ENCODE data around the gene SPG11.
"Not testable (repeated sequence)": the region's sequence is repeated elsewhere in the genome, so short reads cannot be mapped to it uniquely, and the experiment has no call there.

Gene SPG11

DNA sequence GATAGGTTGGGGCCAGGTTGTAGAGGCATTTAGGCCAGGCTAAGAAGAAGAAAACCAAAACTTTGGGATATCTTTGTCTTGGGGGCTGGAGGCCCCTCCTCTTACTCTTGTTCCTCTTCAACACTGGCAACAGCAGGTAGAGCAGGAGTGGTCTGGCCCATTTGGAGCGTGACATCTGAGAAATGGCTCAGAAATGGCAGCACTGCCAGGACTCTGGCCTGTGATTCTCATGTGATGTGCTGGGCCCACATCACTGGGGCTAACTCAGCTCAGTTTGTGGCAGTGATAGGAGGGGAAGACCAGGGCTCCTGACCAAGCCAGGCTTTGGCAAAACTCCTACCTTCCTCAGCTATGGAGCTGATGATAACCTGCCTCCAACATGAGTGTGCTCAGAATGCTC is 29.2 kb upstream of the SPG11 start:
- H3K9me3 ChIP-seq (ENCODE audit: insufficient read depth, low read depth, low read length): no peaks in the 10 kb centered on the region
- H3K9me2 ChIP-seq (replicated peaks; ENCODE audit: low read depth, low read length): no peaks in the 10 kb centered on the region
- TF ChIP-seq, protein P1, sequence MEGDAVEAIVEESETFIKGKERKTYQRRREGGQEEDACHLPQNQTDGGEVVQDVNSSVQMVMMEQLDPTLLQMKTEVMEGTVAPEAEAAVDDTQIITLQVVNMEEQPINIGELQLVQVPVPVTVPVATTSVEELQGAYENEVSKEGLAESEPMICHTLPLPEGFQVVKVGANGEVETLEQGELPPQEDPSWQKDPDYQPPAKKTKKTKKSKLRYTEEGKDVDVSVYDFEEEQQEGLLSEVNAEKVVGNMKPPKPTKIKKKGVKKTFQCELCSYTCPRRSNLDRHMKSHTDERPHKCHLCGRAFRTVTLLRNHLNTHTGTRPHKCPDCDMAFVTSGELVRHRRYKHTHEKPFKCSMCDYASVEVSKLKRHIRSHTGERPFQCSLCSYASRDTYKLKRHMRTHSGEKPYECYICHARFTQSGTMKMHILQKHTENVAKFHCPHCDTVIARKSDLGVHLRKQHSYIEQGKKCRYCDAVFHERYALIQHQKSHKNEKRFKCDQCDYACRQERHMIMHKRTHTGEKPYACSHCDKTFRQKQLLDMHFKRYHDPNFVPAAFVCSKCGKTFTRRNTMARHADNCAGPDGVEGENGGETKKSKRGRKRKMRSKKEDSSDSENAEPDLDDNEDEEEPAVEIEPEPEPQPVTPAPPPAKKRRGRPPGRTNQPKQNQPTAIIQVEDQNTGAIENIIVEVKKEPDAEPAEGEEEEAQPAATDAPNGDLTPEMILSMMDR (conservative IDR thresholded peaks at IDR 0.05; ENCODE audit: low read length): no peak
- TF ChIP-seq EZH2phosphoT487 (IDR thresholded peaks at IDR 0.05; ENCODE audit: borderline replicate concordance): no peak

DNA sequence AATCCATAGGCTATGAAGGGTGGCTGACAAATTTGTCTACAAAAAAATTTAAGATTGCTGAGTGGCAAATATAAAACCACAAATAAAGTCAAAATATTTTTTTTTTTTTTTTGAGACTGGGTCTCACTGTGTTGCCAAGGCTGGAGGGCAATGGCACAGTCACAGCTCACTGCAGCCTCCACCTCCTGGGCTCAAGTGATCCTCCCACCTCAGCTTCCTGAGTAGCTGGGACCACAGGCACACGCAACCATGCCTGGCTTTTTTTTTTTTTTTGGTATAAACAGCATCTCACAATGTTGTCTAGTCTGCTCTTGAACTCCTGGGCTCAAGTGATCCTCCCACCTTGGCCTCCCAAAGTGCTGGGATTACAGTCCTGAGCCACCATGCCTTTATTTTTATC is 26.8 kb upstream of the SPG11 start:
- not testable (repeated sequence) for H3K9me3 ChIP-seq (ENCODE audit: insufficient read depth, low read depth, low read length); H3K4me1 ChIP-seq (ENCODE audit: insufficient read depth, low read length, poor library complexity, severe bottlenecking); H3K4me3 ChIP-seq (ENCODE audit: low read length, poor library complexity, severe bottlenecking); H3K36me3 ChIP-seq (ENCODE audit: insufficient read depth, low read length); H3K9me2 ChIP-seq (replicated peaks; ENCODE audit: low read depth, low read length); H3K27me3 ChIP-seq (ENCODE audit: insufficient read depth, low read length, poor library complexity, severe bottlenecking); H3K9ac ChIP-seq (ENCODE audit: low read depth, low read length, poor library complexity, severe bottlenecking); H3K4me2 ChIP-seq (ENCODE audit: low read depth, low read length, poor library complexity, severe bottlenecking); H3F3A ChIP-seq (ENCODE audit: low read depth); H4K20me1 ChIP-seq (ENCODE audit: insufficient read depth, low read length, poor library complexity, severe bottlenecking); H2AFZ ChIP-seq (ENCODE audit: low read length); H3K79me2 ChIP-seq (ENCODE audit: insufficient read depth, low read length)

More for the DNA sequence above, 29.2 kb upstream of the SPG11 start:
- H3K27me3 ChIP-seq (ENCODE audit: insufficient read depth, low read length, poor library complexity, severe bottlenecking): no peaks in the 10 kb centered on the region
- no peaks in the 10 kb centered on the region for H3K79me2 ChIP-seq (ENCODE audit: insufficient read depth, low read length)
- no peak overlapping the region for H3K9ac ChIP-seq (ENCODE audit: low read depth, low read length, poor library complexity, severe bottlenecking)
- no peaks in the 10 kb centered on the region for H4K20me1 ChIP-seq (ENCODE audit: insufficient read depth, low read length, poor library complexity, severe bottlenecking)
- no peaks in the 10 kb centered on the region for H3K36me3 ChIP-seq (ENCODE audit: insufficient read depth, low read length)
- no peak overlapping the region for H3K4me2 ChIP-seq (ENCODE audit: low read depth, low read length, poor library complexity, severe bottlenecking)
- no peak overlapping the region for H3K4me3 ChIP-seq (ENCODE audit: low read length, poor library complexity, severe bottlenecking)
- no peaks in the 10 kb centered on the region for H3F3A ChIP-seq (ENCODE audit: low read depth)
- no peaks in the 10 kb centered on the region for H3K4me1 ChIP-seq (ENCODE audit: insufficient read depth, low read length, poor library complexity, severe bottlenecking)
- H2AFZ ChIP-seq (ENCODE audit: low read length): no peak overlapping the region

DNA sequence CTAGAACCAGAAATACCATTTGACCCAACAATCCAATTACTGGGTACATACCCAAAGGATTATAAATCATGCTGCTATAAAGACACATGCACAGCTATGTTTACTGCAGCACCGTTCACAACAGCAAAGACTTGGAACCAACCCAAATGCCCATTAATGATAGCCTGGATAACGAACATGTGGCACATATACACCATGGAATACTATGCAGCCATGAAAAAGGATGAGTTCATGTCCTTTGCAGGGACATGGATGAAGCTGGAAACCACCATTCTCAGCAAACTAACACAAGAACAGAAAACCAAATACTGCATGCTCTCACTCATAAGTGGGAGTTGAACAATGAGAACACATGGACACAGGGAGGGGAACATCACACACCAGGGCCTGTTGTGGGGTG is 25.9 kb upstream of the SPG11 start:
- not testable (repeated sequence) for H3K79me2 ChIP-seq (ENCODE audit: insufficient read depth, low read length); H3K4me2 ChIP-seq (ENCODE audit: low read depth, low read length, poor library complexity, severe bottlenecking); H3K9me2 ChIP-seq (replicated peaks; ENCODE audit: low read depth, low read length); H4K20me1 ChIP-seq (ENCODE audit: insufficient read depth, low read length, poor library complexity, severe bottlenecking); H2AFZ ChIP-seq (ENCODE audit: low read length); H3K27me3 ChIP-seq (ENCODE audit: insufficient read depth, low read length, poor library complexity, severe bottlenecking); H3K4me1 ChIP-seq (ENCODE audit: insufficient read depth, low read length, poor library complexity, severe bottlenecking); H3K9me3 ChIP-seq (ENCODE audit: insufficient read depth, low read depth, low read length); H3K9ac ChIP-seq (ENCODE audit: low read depth, low read length, poor library complexity, severe bottlenecking); H3F3A ChIP-seq (ENCODE audit: low read depth); H3K36me3 ChIP-seq (ENCODE audit: insufficient read depth, low read length); H3K4me3 ChIP-seq (ENCODE audit: low read length, poor library complexity, severe bottlenecking)

DNA sequence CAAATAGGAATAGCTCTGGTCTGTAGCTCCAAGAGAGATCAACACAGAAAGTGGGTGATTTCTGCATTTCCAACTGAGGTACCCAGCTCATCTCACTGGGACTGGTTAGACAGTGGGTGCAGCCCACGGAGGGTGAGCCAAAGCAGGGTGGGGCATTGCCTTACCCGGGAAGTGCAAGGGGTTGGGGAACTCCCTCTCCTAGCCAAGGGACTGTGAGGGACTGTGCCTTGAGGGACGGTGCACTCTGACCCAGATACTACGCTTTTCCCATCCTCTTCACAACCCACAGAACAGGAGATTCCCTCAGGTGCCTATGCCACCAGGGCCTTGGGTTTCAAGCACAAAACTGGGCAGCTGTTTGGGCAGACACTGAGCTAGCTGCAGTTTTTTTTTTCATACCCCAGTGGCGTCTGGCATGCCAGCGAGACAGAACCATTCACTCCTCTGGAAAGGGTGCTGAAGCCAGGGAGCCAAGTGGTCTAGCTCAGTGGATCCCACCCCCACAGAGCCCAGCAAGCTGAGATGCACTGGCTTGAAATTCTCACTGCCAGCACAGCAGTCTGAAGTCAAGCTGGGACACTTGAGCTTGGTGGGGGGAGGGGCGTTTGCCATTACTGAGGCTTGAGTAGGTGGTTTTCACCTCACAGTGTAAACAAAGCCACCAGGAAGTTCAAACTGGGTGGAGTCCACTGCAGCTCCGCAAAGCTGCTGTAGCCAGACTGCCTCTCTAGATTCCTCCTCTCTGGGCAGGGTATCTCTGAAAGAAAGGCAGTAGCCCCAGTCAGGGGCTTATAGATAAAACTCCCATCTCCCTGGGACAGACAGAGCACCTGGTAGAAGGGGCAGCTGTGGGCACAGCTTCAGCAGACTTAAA is 19.6 kb upstream of the SPG11 start:
- peak overlapping the region; percentile 68 for H3K4me2 ChIP-seq (ENCODE audit: low read depth, low read length, poor library complexity, severe bottlenecking)
- H3K9me2 ChIP-seq (replicated peaks; ENCODE audit: low read depth, low read length); H3K9me3 ChIP-seq (ENCODE audit: insufficient read depth, low read depth, low read length); H3K27me3 ChIP-seq (ENCODE audit: insufficient read depth, low read length, poor library complexity, severe bottlenecking); H3K79me2 ChIP-seq (ENCODE audit: insufficient read depth, low read length); H3K36me3 ChIP-seq (ENCODE audit: insufficient read depth, low read length); H4K20me1 ChIP-seq (ENCODE audit: insufficient read depth, low read length, poor library complexity, severe bottlenecking); H3F3A ChIP-seq (ENCODE audit: low read depth): not testable (repeated sequence)
- peak overlapping the region; percentile 65 for H3K9ac ChIP-seq (ENCODE audit: low read depth, low read length, poor library complexity, severe bottlenecking)
- peak overlapping the region; percentile 46 for H3K4me3 ChIP-seq (ENCODE audit: low read length, poor library complexity, severe bottlenecking)
- H2AFZ ChIP-seq (ENCODE audit: low read length): peak overlapping the region; percentile 70
- peaks cover 20% of the 10 kb centered on the region for H3K4me1 ChIP-seq (ENCODE audit: insufficient read depth, low read length, poor library complexity, severe bottlenecking)
